Lower leg skin (tissue), 4 donors: ENCODE results near the gene APOA5. TPM values are rescaled to one million over a fixed set of nuclear protein-coding genes. Genes with fewer than 3 reads are reported as not detected.

ENCODE experiments used
- DNase-seq, 2 donors: peaks; one replicate each; pipeline ENCODE4 v3.0.0-alpha.2; 2019; ENCODE audit warnings: low spot score in 2 of 2
- H3K4me3 ChIP-seq: fragments of 200-600 bp; sonication (generic); 2 replicates; pipeline ENCODE4 v1.5.1; 2017; ENCODE audit warnings: mild to moderate bottlenecking, low read depth; ENCODE audit not compliant: poor library complexity, severe bottlenecking
- CTCF ChIP-seq, 3 donors: fragments of 450-650 bp; IDR thresholded peaks; one replicate each; pipeline ENCODE4 v1.5.1; 2016; ENCODE audit warnings: antibody characterized with exemption in 3 of 3, mild to moderate bottlenecking in 3 of 3, moderate library complexity in 2 of 3
- POLR2A ChIP-seq, 2 donors: fragments of 450-650 bp; IDR thresholded peaks; one replicate each; pipeline ENCODE4 v1.6.1; 2016 to 2017; ENCODE audit warnings: antibody characterized with exemption in 2 of 2, mild to moderate bottlenecking in 1 of 2, moderate library complexity in 1 of 2
- WGBS, 2 donors: methylation state at CpG; one replicate each; pipeline ENCODE4 v1.1.5; 2018; 5-methylcytosine and 5-hydroxymethylcytosine counted together
- intact Hi-C: fragments of 100-400 bp; cut with DNase I; formaldehyde crosslinking; loops from one replicate; pipeline ENCODE4 v1.15.0; 2023; ENCODE audit warnings: low total_unique reads
- total RNA-seq, 4 donors: library from RNA; depleted of rRNA; stranded (reverse); fragments of >200 nt; gene quantifications; one replicate each; pipeline ENCODE4 v1.1.0, GENCODE V29; 2016

Gene APOA5, protein sequence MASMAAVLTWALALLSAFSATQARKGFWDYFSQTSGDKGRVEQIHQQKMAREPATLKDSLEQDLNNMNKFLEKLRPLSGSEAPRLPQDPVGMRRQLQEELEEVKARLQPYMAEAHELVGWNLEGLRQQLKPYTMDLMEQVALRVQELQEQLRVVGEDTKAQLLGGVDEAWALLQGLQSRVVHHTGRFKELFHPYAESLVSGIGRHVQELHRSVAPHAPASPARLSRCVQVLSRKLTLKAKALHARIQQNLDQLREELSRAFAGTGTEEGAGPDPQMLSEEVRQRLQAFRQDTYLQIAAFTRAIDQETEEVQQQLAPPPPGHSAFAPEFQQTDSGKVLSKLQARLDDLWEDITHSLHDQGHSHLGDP
- not detected for total RNA-seq

GRCh38 chr11:116791813-116792143, at the start of gene APOA5:
Gene APOA5 (minus strand): TSS chr11:116791879. CDS start chr11:116791860, 19 bp downstream.
- TF ChIP-seq CTCF (IDR thresholded peaks at IDR 0.05): no peak
- TF ChIP-seq POLR2A (IDR thresholded peaks at IDR 0.05): no peak
- intact Hi-C loops: loop anchor here (5.0 kb wide), 1 partner anchor 316 kb away; no protein-coding TSS in a partner anchor
- DNase-seq: no peak
- H3K4me3 ChIP-seq: no peak within 1 kb of the TSS
- 84 to 88% methylated on average over 7 of the region's 7 CpGs for WGBS, 2 donors

DNA sequence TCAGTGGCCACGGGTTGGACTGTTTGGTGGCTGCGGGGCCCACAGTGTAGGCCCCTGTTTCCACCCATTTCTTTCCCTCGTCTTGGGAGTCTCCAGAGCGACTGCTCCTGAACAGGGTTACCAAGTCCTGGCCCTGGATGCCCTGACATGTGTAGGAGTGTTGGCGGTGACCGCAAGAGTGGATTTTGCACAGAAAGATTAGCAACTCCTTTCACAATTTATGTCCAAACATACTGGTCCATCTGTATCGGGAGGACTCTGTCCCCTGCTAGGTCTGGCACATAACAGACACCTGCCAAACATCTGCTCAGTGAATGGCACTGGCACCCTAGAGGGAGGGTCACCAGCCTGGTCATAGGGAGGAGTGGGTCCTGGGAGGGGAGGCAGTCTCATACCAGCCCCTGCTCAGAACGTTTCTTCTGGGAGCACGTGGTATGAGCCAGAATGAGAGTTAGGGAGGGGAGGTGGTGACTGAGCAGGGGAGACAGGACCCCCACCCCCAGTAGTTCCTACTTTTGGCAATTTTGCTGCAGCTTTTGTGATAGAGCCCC, 49.1 kb upstream of the APOA5 start:
- no peak for DNase-seq
- no peak overlapping the region for H3K4me3 ChIP-seq
- intact Hi-C loops: no loop called here
- no peak for TF ChIP-seq CTCF (IDR thresholded peaks at IDR 0.05)
- no peak for TF ChIP-seq POLR2A (IDR thresholded peaks at IDR 0.05)
- WGBS, 2 donors: 70 to 73% methylated on average over 9 of the region's 9 CpGs

- intact Hi-C loops: no loop called here
- 47 to 57% methylated on average over 6 of the region's 6 CpGs for WGBS, 2 donors
- no peak for TF ChIP-seq CTCF (IDR thresholded peaks at IDR 0.05)
- no peak for TF ChIP-seq POLR2A (IDR thresholded peaks at IDR 0.05)
- H3K4me3 ChIP-seq: no peak overlapping the region
- no peak for DNase-seq
These were observed 48.6 kb upstream of the APOA5 start for GRCh38 chr11:116840224-116840745.

DNA sequence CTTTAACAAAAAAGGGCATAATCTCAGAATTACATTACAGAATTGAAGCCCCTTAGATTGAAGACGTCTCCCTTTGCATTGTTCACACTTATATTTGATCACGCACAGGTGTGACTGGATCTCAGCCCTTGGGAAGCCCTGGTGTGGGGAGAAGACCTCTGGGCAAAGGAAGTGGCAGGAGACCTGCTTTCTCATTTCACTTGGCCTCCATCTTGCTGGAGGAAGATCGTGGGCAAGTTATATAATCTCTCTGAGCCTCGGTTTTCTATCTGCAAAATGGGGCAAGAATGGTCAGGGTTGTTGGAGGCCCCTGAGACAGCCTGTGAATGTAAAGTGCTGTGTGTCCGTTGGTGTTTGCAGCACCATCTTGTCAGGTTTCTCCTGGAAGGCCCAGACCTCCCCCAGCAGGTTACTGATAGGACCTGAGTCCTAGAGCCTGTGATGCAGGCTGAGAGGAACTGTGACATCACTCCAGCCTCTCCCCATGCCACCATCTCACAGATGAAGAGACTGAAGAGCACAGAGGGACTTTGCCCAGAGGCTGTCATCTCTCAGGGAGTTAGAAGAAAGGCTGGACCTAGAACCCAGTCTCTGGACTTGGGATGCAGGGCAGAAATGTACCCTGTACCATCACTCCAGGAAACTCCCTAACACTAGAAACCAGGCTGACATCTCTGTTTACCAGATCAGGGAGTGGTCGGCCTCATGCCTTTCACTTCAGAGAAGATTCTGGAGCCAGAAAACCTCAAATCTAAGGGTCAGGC, 46.8 kb upstream of the APOA5 start:
- H3K4me3 ChIP-seq: no peak overlapping the region
- 89% methylated on average over 6 of the region's 6 CpGs for WGBS, 2 donors
- DNase-seq: no peak
- TF ChIP-seq CTCF (IDR thresholded peaks at IDR 0.05): no peak
- TF ChIP-seq POLR2A (IDR thresholded peaks at IDR 0.05): no peak
- intact Hi-C loops: no loop called here

- no peak within 1 kb of the TSS for H3K4me3 ChIP-seq
- TF ChIP-seq POLR2A (IDR thresholded peaks at IDR 0.05) (no peak), CTCF (IDR thresholded peaks at IDR 0.05) (no peak)
- intact Hi-C loops: no loop called here
- 84 to 91% methylated on average over 18 to 19 of the region's 19 CpGs for WGBS, 2 donors
- no peak for DNase-seq
These were observed 45.8 kb upstream of the APOA5 start, which contains the start of gene APOA1 for GRCh38 chr11:116837231-116838091. Gene APOA1 (minus strand): TSS chr11:116837622. CDS start chr11:116837387, 235 bp downstream.
